Endothelial cell (in vitro differentiated cells): Measurements from ENCODE around the gene SRD5A2. TPM values are rescaled to one million over a fixed set of nuclear protein-coding genes. Genes with fewer than 3 reads are reported as not detected.
A peak's percentile ranks its signal among the peaks of the same experiment; 100 is the strongest.

Source experiments
- DNase-seq: peaks from one replicate; pipeline ENCODE4 v3.0.0; 2021; ENCODE audit warnings: low spot score
- H3K27ac Mint-ChIP-seq: one replicate; pipeline ENCODE4 v1.8.0; 2021; ENCODE audit warnings: mixed read lengths, inconsistent platforms; ENCODE audit not compliant: unreplicated experiment
- H3K27me3 Mint-ChIP-seq: one replicate; pipeline ENCODE4 v1.8.0; 2021; ENCODE audit warnings: mild to moderate bottlenecking, moderate library complexity, mixed read lengths, inconsistent platforms; ENCODE audit not compliant: unreplicated experiment
- H3K36me3 Mint-ChIP-seq: one replicate; pipeline ENCODE4 v1.8.0; 2021; ENCODE audit warnings: mild to moderate bottlenecking, low read depth, mixed read lengths, inconsistent platforms; ENCODE audit not compliant: unreplicated experiment
- H3K4me1 Mint-ChIP-seq: one replicate; pipeline ENCODE4 v1.8.0; 2021; ENCODE audit warnings: mild to moderate bottlenecking, mixed read lengths, inconsistent platforms; ENCODE audit not compliant: unreplicated experiment
- H3K4me3 Mint-ChIP-seq: one replicate; pipeline ENCODE4 v1.8.0; 2021; ENCODE audit warnings: mild to moderate bottlenecking, mixed read lengths, inconsistent platforms; ENCODE audit not compliant: unreplicated experiment
- H3K9me3 Mint-ChIP-seq: one replicate; pipeline ENCODE4 v1.8.0; 2021; ENCODE audit warnings: mixed read lengths, inconsistent platforms; ENCODE audit not compliant: unreplicated experiment
- total RNA-seq: library from RNA; stranded (reverse); fragmentation: NEBNext Ultra II Directional; extraction: Animal tissue kit (Norgen Biotek cat#: 25700); gene quantifications from one replicate; pipeline ENCODE4 v1.2.1, GENCODE V29; 2021; ENCODE audit not compliant: unreplicated experiment
- TF ChIP-seq, protein P1 (sequence below): fragments of 200-600 bp; sonication (generic); IDR thresholded peaks from one replicate; pipeline ENCODE4 v1.5.0; 2021; ENCODE audit warnings: antibody characterized with exemption; ENCODE audit not compliant: unreplicated experiment

SRD5A2 gene
- total RNA-seq, 1 donor from 2014 or later: 0.64 TPM

DNA sequence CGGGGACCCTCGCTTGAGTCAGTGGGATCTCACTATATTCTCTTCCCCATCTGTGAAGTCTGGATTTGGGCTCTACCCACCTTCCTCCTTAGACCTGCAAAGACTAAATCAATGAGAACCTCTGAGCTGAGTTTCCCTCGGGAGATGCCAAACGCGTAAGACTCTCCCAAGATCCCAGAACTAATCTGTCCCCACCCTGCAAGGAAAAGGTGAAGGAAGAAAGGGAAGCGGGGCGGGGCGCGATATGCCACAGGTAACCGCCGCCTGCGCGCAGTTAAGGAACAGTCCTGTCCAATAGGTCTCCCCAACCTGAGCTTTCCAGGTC lies 780 bp downstream of the SRD5A2 start:
- TF ChIP-seq, protein P1, sequence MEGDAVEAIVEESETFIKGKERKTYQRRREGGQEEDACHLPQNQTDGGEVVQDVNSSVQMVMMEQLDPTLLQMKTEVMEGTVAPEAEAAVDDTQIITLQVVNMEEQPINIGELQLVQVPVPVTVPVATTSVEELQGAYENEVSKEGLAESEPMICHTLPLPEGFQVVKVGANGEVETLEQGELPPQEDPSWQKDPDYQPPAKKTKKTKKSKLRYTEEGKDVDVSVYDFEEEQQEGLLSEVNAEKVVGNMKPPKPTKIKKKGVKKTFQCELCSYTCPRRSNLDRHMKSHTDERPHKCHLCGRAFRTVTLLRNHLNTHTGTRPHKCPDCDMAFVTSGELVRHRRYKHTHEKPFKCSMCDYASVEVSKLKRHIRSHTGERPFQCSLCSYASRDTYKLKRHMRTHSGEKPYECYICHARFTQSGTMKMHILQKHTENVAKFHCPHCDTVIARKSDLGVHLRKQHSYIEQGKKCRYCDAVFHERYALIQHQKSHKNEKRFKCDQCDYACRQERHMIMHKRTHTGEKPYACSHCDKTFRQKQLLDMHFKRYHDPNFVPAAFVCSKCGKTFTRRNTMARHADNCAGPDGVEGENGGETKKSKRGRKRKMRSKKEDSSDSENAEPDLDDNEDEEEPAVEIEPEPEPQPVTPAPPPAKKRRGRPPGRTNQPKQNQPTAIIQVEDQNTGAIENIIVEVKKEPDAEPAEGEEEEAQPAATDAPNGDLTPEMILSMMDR: no peak
- peaks cover 6% of the 10 kb centered on the region for H3K9me3 Mint-ChIP-seq
- DNase-seq: no peak
- H3K36me3 Mint-ChIP-seq: peaks cover 7% of the 10 kb centered on the region
- H3K4me1 Mint-ChIP-seq: no peaks in the 10 kb centered on the region
- peaks cover 17% of the 10 kb centered on the region for H3K27me3 Mint-ChIP-seq
- H3K4me3 Mint-ChIP-seq: peak overlapping the region; percentile 85
- no peak overlapping the region for H3K27ac Mint-ChIP-seq

DNA sequence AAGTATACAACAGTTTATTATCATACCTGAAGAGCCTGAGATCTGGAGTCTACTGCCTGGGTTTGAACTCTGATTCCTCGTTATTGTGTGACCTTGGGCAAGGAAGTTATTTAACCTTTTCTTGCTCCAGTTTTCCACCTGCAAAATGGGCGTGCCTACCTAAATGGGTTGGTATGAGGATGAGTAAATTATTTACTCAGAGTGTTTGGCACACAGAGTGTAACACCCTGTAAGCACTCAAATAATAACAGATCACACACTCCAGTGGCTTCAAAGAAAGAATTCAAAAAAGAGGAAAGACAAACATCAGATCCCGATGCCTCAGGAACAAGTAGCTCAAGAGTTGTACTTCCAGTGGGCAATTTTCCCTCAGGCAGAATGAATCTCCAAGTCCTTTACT lies 2.4 kb downstream of the SRD5A2 start:
- H3K27ac Mint-ChIP-seq: no peak overlapping the region
- no peaks in the 10 kb centered on the region for H3K4me1 Mint-ChIP-seq
- TF ChIP-seq, protein P1: no peak

DNA sequence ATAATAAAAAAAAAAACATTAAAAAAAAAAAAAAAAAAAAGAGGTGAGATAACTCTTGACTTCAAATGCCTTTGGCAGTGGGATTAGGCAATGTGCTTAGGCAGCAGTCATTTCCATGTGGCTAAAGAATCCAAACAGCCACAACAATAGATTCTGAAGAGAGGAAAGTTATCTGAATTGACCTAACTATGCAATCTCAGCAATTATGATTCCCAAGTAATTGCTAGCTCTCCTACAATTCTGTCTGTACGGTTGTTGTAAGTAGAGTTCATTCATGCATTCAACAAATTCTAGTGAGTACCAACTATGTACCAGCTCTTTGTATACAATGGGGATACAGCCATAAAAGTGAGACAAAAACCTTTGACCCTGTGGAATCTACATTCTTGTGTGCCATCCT lies 3.6 kb downstream of the SRD5A2 start:
- H3K36me3 Mint-ChIP-seq: peaks cover 6% of the 10 kb centered on the region
- TF ChIP-seq, protein P1: no peak
- no peaks in the 10 kb centered on the region for H3K4me1 Mint-ChIP-seq
- H3K9me3 Mint-ChIP-seq: peaks cover 5% of the 10 kb centered on the region
- no peak for DNase-seq
- peaks cover 12% of the 10 kb centered on the region for H3K27me3 Mint-ChIP-seq
- no peak overlapping the region for H3K4me3 Mint-ChIP-seq
- H3K27ac Mint-ChIP-seq: no peak overlapping the region

More for the DNA sequence above, 2.4 kb downstream of the SRD5A2 start:
- no peak for DNase-seq
- H3K27me3 Mint-ChIP-seq: peaks cover 17% of the 10 kb centered on the region
- peaks cover 7% of the 10 kb centered on the region for H3K36me3 Mint-ChIP-seq
- peaks cover 6% of the 10 kb centered on the region for H3K9me3 Mint-ChIP-seq
- H3K4me3 Mint-ChIP-seq: no peak overlapping the region

DNA sequence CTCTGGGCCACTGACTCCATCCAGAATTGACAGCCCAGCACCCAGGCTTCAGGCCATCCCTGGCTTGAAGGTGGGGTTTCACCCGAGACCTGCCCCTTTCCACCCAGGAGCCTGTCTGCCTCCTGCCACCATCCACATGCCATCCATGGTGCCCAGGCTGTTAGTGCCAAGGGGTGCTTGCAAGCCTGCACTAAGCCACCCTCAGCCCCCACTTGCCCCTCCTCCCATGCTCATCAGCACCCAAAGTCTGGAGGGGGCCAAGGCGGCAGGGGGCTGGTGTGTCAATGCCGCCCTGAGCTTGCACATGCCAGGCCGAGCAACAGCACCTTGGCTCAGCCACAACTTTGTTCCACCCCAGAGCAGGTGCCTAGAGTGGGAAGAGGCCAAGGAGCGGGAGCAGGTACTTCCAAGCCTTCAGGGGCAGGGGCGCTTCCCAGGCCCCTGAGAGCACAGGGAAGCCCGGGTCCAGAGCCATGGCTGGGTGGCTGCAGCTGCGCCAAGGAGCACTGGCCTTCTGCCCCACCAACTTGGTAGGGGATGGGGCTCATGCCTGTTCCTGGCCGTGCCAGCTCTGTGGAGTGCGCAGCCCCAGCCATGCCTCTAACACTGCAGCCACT lies 12.0 kb downstream of the SRD5A2 start:
- Mint-ChIP-seq H3K9me3 (no peaks in the 10 kb centered on the region), H3K27me3 (peaks cover 2% of the 10 kb centered on the region), H3K36me3 (no peaks in the 10 kb centered on the region), H3K4me3 (no peak overlapping the region), H3K4me1 (no peaks in the 10 kb centered on the region), H3K27ac (no peak overlapping the region)
- TF ChIP-seq, protein P1: no peak
- DNase-seq: no peak

DNA sequence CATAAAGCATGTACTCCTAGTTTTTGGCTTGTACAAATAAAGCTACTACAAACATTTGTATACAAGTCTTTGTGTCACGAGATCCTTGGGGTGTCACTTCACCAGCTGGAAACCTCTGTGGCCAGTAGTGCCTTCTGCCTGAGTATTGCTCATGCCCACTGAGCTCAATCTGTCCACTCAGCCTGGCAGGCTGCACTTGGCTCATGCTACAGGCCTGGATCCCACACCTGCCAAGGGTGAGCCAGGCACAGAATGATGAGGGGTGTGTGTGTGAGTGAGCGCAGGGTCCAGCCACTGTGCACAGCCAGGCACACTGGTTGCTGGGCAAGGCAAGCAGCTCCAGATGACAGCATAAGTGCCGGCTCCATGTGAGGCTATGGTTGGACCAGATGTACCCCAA lies 13.1 kb downstream of the SRD5A2 start:
- no peak for DNase-seq
- H3K36me3 Mint-ChIP-seq: no peaks in the 10 kb centered on the region
- H3K27me3 Mint-ChIP-seq: peaks cover 2% of the 10 kb centered on the region
- H3K4me1 Mint-ChIP-seq: no peaks in the 10 kb centered on the region
- no peaks in the 10 kb centered on the region for H3K9me3 Mint-ChIP-seq
- TF ChIP-seq, protein P1: no peak
- H3K4me3 Mint-ChIP-seq: no peak overlapping the region
- H3K27ac Mint-ChIP-seq: no peak overlapping the region
